Left ventricle myocardium inferior (tissue), 1 donor: ENCODE results near the gene C20orf96. TPM values are rescaled to one million over a fixed set of nuclear protein-coding genes. Genes with fewer than 3 reads are reported as not detected.

Source experiments
- DNase-seq: peaks from one replicate; pipeline ENCODE4 v3.0.0-alpha.2; 2020
- H3K27ac ChIP-seq: fragments of 200-600 bp; replicated peaks from 2 replicates; pipeline ENCODE4 v1.8.0; 2021
- H3K27me3 ChIP-seq: fragments of 200-600 bp; 2 replicates; pipeline ENCODE4 v1.8.0; 2021; ENCODE audit warnings: low read depth
- H3K36me3 ChIP-seq: fragments of 200-600 bp; 2 replicates; pipeline ENCODE4 v1.8.0; 2021
- H3K4me1 ChIP-seq: fragments of 200-600 bp; 2 replicates; pipeline ENCODE4 v1.8.0; 2021
- H3K4me3 ChIP-seq: fragments of 200-600 bp; 2 replicates; pipeline ENCODE4 v1.8.0; 2021; ENCODE audit warnings: mild to moderate bottlenecking, moderate library complexity
- H3K9me3 ChIP-seq: fragments of 200-600 bp; replicated peaks from 2 replicates; pipeline ENCODE4 v1.8.0; 2021
- intact Hi-C: fragments of 100-400 bp; cut with micrococcal nuclease; formaldehyde crosslinking; loops from one replicate; pipeline ENCODE4 v1.11.0; 2022
- total RNA-seq: library from RNA; stranded (reverse); fragmentation: NEBNext Ultra II Directional; extraction: Animal tissue kit (Norgen Biotek cat#: 25700); gene quantifications from one replicate; pipeline ENCODE4 v1.2.1, GENCODE V29; 2021
- TF ChIP-seq, protein P1 (sequence below): fragments of 200-600 bp; IDR thresholded peaks from 2 replicates; pipeline ENCODE4 v1.8.0; 2021; ENCODE audit warnings: antibody characterized with exemption, mild to moderate bottlenecking, borderline replicate concordance
- donor health status: DM: no; HTN: yes; CAD: no; lungs with severe emphysema.

The C20orf96 gene
- total RNA-seq, 1 donor from 2014 or later = 6.6 TPM

DNA sequence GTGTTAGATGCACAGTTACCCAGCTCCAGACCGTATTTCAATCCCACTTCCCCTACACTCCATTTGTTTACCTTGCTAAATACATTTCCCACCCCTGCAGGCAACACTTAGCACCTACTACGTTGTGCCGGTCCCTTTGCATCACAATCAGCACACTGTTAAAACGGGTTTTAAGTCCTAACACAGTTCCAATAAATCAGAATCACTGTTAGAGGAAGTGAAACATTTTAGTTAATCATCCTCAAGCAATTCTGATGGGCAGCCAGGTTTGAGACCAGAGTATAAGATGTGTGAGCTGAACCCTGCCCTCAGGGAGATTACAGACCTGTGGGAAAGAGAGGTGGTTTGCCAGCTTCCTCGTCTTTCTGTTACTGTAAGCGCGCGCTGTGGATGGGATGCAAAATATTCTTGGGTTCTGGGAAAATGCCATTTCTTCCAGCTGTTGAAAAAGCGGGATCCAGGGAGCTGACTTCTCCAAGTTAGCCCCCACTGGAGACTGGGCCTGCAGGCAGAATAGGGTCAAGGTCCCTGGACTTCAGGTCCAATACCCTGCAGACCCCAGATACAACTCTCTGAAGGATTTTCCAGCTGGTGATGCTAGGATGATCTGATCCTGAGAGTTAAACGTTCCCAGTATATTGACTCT, 9.9 kb upstream of the C20orf96 start:
- DNase-seq = no peak
- peaks cover 66% of the 10 kb centered on the region for H3K4me1 ChIP-seq
- H3K9me3 ChIP-seq = no peaks in the 10 kb centered on the region
- peaks cover 4% of the 10 kb centered on the region for H3K36me3 ChIP-seq
- peak overlapping the region; percentile 57 for H3K27ac ChIP-seq
- peak overlapping the region; percentile 97 for H3K4me3 ChIP-seq
- intact Hi-C loops = no loop called here
- TF ChIP-seq, protein P1, sequence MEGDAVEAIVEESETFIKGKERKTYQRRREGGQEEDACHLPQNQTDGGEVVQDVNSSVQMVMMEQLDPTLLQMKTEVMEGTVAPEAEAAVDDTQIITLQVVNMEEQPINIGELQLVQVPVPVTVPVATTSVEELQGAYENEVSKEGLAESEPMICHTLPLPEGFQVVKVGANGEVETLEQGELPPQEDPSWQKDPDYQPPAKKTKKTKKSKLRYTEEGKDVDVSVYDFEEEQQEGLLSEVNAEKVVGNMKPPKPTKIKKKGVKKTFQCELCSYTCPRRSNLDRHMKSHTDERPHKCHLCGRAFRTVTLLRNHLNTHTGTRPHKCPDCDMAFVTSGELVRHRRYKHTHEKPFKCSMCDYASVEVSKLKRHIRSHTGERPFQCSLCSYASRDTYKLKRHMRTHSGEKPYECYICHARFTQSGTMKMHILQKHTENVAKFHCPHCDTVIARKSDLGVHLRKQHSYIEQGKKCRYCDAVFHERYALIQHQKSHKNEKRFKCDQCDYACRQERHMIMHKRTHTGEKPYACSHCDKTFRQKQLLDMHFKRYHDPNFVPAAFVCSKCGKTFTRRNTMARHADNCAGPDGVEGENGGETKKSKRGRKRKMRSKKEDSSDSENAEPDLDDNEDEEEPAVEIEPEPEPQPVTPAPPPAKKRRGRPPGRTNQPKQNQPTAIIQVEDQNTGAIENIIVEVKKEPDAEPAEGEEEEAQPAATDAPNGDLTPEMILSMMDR = no peak
- H3K27me3 ChIP-seq = no peaks in the 10 kb centered on the region

DNA sequence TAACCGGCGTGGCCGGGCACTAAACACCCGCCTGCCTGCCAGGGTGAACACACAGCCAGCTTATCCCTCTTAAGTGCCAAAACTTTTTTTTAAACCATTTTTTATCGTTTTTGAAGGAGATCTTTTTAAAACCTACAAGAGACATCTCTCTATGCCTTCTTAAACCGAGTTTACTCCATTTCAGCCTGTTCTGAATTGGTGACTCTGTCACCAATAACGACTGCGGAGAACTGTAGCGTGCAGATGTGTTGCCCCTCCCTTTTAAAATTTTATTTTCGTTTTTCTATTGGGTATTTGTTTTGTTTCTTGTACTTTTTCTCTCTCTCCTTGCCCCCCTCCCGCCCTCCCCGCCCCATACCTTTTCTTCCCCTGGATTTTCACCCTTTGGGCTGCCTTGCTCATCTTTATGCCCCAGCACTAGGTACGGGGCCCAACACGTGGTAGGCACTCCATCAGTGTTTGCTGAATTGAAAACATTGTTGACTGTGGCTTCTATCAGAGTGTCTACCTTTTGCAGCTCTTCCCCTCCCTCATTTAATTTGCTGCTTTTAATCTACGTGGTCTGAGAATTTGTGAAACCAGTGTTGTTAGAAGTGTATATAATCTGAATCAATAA, 8.3 kb upstream of the C20orf96 start:
- Histone ChIP-seq H3K4me1 (peaks cover 66% of the 10 kb centered on the region), H3K27me3 (no peaks in the 10 kb centered on the region), H3K27ac (peak overlapping the region; percentile 99), H3K4me3 (peak overlapping the region; percentile 97), H3K36me3 (peaks cover 4% of the 10 kb centered on the region), H3K9me3 (no peaks in the 10 kb centered on the region)
- DNase-seq = no peak
- TF ChIP-seq, protein P1 = no peak
- intact Hi-C loops = no loop called here

DNA sequence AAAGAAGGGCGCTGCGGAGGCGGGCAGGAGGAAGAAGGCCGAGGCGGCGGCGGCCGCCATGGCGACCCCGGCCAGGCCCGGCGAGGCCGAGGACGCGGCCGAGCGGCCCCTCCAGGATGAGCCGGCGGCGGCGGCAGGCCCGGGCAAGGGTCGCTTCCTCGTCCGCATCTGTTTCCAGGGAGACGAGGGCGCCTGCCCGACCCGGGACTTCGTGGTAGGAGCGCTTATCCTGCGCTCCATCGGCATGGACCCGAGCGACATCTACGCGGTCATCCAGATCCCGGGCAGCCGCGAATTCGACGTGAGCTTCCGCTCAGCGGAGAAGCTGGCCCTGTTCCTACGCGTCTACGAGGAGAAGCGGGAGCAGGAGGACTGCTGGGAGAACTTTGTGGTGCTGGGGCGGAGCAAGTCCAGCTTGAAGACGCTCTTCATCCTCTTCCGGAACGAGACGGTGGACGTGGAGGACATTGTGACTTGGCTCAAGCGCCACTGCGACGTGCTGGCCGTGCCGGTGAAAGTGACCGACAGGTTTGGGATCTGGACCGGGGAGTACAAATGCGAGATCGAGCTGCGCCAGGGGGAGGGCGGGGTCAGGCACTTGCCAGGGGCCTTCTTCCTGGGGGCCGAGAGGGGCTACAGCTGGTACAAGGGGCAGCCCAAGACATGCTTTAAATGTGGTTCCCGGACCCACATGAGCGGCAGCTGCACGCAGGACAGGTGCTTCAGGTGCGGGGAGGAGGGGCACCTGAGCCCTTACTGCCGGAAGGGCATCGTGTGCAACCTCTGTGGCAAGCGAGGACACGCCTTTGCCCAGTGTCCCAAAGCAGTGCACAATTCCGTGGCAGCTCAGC, 7.6 kb upstream of the C20orf96 start:
- Histone ChIP-seq H3K27ac (peak overlapping the region; percentile 99), H3K36me3 (peaks cover 4% of the 10 kb centered on the region), H3K4me1 (peaks cover 66% of the 10 kb centered on the region), H3K4me3 (peak overlapping the region; percentile 97), H3K9me3 (no peaks in the 10 kb centered on the region), H3K27me3 (no peaks in the 10 kb centered on the region)
- TF ChIP-seq, protein P1 = no peak
- intact Hi-C loops = no loop called here
- DNase-seq = peak; percentile 68

DNA sequence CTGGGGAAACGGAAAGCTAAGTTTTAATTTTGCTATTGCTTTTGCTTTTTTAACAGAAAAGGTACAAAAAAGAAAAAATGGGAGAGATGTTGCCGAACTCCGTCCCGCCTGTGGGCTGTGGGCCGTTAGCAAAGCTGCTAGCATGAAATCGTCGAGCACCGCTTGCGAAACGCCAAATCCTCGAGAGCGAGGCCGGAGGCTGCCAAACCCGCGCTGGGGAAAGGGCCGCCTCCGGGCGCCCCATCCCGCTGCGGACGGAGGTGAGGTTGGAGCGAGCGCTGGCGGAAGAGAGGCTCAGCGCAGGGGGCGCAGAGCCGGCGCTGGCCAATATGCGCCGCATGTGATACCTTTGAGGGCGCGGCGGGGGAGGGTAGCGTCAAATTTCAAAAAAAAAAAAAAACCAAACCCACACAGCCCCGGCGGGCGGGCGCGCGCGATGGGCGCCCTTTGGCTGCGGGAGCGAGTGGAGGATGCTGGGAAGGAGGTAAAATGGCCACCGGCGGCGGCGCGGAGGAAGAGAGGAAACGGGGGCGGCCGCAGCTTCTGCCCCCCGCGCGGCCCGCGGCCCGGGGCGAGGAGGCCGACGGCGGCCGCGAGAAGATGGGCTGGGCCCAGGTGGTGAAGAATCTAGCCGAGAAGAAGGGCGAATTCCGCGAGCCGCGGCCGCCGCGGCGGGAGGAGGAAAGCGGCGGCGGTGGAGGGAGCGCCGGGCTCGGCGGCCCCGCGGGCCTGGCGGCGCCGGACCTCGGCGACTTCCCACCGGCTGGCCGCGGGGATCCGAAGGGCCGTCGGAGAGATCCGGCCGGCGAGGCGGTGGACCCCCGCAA, 6.8 kb upstream of the C20orf96 start, which contains the start of gene ZCCHC3:
Gene ZCCHC3 (plus strand): TSS at position 473 of the 827 bp plus-strand sequence. CDS start 17 bp downstream, at position 490.
- Histone ChIP-seq H3K4me1 (peaks cover 58% of the 10 kb centered on the region), H3K36me3 (peaks cover 4% of the 10 kb centered on the region), H3K4me3 (peak within 1 kb of the TSS; percentile 97), H3K27me3 (no peaks in the 10 kb centered on the region), H3K27ac (peak within 1 kb of the TSS; percentile 99), H3K9me3 (no peaks in the 10 kb centered on the region)
- intact Hi-C loops = no loop called here
- TF ChIP-seq, protein P1 = peak; percentile 26
- peak; percentile 88 for DNase-seq

DNA sequence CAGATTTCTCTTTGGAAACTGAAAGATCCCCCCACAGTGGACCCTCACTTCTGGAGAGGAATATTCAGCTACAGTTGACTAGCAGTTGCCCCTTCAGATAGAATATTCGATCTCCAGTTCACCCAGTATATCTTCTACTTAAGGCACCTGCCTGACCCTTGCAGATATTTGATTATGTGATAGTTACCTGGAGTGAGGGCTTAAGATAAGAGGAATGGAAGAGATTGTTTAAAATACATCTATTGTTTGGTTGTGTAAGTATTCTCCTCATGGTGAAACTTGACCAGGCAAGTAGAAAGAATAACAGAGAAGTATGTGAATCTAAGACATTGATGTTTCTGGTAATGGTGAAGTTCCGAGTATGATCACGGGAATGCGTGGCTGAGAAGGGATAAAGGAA, 5.3 kb upstream of the C20orf96 start:
- TF ChIP-seq, protein P1 = no peak

More for the DNA sequence above, 5.3 kb upstream of the C20orf96 start:
- Histone ChIP-seq H3K36me3 (peaks cover 4% of the 10 kb centered on the region), H3K4me3 (no peak overlapping the region), H3K27me3 (no peaks in the 10 kb centered on the region), H3K4me1 (peaks cover 53% of the 10 kb centered on the region), H3K9me3 (no peaks in the 10 kb centered on the region), H3K27ac (no peak overlapping the region)
- DNase-seq = no peak
- intact Hi-C loops = no loop called here
